Lung (tissue), 12 donors: ENCODE measurements around the gene TNFRSF14. TPM values are rescaled to one million over a fixed set of nuclear protein-coding genes. Genes with fewer than 3 reads are reported as not detected.

Experiments used
- ATAC-seq: fragments of 200-7000 bp; cut with Tn5 transposase; one replicate; pipeline ENCODE4 v1.9.1; 2020; ENCODE audit warnings: moderate number of reproducible peaks; ENCODE audit not compliant: insufficient read depth, low FRiP score
- DNase-seq, 3 donors: peaks; one replicate each; pipeline ENCODE4 v3.0.0-alpha.2; 2013 to 2017
- H3K27ac ChIP-seq, 2 donors: one replicate each; pipeline ENCODE4 v1.5.1; 2013; ENCODE audit warnings: mild to moderate bottlenecking in 2 of 2, moderate library complexity in 2 of 2, control low read depth in 1 of 2, inconsistent platforms in 1 of 2, low read depth in 1 of 2, low read length in 1 of 2
- H3K27me3 ChIP-seq, 3 donors: one replicate each; pipeline ENCODE4 v1.5.1; 2013; ENCODE audit warnings: low read length in 2 of 3; ENCODE audit not compliant: control insufficient read depth in 3 of 3, insufficient read depth in 3 of 3
- H3K36me3 ChIP-seq, 4 donors: one replicate each; pipeline ENCODE4 v1.5.1; 2013; ENCODE audit warnings: low read length in 4 of 4, mild to moderate bottlenecking in 1 of 4, moderate library complexity in 1 of 4; ENCODE audit not compliant: control insufficient read depth in 4 of 4, insufficient read depth in 4 of 4
- H3K4me1 ChIP-seq, 5 donors: one replicate each; pipeline ENCODE4 v1.5.1; 2013; ENCODE audit warnings: low read length in 5 of 5, mild to moderate bottlenecking in 2 of 5, moderate library complexity in 1 of 5; ENCODE audit not compliant: control insufficient read depth in 5 of 5, insufficient read depth in 5 of 5
- H3K4me3 ChIP-seq: one replicate; pipeline ENCODE4 v1.5.1; 2013; ENCODE audit warnings: mild to moderate bottlenecking, control low read depth, moderate library complexity
- H3K9ac ChIP-seq, 2 donors: one replicate each; pipeline ENCODE4 v1.5.1; 2013; ENCODE audit warnings: low read length in 2 of 2, control low read depth in 1 of 2; ENCODE audit not compliant: insufficient read depth in 1 of 2
- H3K9me3 ChIP-seq, 4 donors: one replicate each; pipeline ENCODE4 v1.5.1; 2013; ENCODE audit warnings: low read length in 3 of 4, mild to moderate bottlenecking in 1 of 4, moderate library complexity in 1 of 4; ENCODE audit not compliant: control insufficient read depth in 4 of 4, insufficient read depth in 3 of 4
- CTCF ChIP-seq: IDR thresholded peaks from 2 replicates; pipeline ENCODE4 v1.5.1; 2012; ENCODE audit warnings: mild to moderate bottlenecking; ENCODE audit errors: control extremely low read depth, extremely low read depth
- WGBS, 2 donors: extraction: QIAGEN DNeasy Blood & Tissue Kit; methylation state at CpG; one replicate each; pipeline ENCODE4 v1.1.7; 2013; 5-methylcytosine and 5-hydroxymethylcytosine counted together
- polyA plus RNA-seq, 2 donors: library from polyadenylated mRNA; stranded (reverse); fragments of 200-250 nt; gene quantifications; one replicate each; pipeline ENCODE4 v1.2.1, GENCODE V29; 2013
- total RNA-seq, 2 donors: library from RNA; depleted of rRNA in 1 of 2; stranded (reverse); fragments of >200 nt in 1 of 2; gene quantifications; one replicate each; pipeline ENCODE4 v1.2.1, GENCODE V29; 2014 to 2021
- donor health status: control.
- donor health status: control.
- donor health status: Bipolar disorder and iron deficiency.
- donor health status: healthy.
- donor health status: DM: yes; HTN: yes; CAD: no.

The TNFRSF14 gene
- total and polyA plus RNA-seq, 4 donors: 67.4 to 200 (median 159) TPM

- ATAC-seq: peak; percentile 9
- 7 to 9% methylated on average over 24 of the region's 24 CpGs for WGBS, 2 donors
- Histone ChIP-seq H3K27ac (peak overlapping the region; percentile 58 to 95), H3K4me3 (peak overlapping the region; percentile 73), H3K9me3 (no peaks in the 10 kb centered on the region), H3K4me1 (peaks cover 0 to 32% (median 16%) of the 10 kb centered on the region in 5 donors), H3K36me3 (peaks cover 0 to 36% (median 0%) of the 10 kb centered on the region in 4 donors), H3K27me3 (no peaks in the 10 kb centered on the region), H3K9ac (peak overlapping the region; percentile 67 to 82)
- no peak for DNase-seq
- no peak for TF ChIP-seq CTCF
Measured at GRCh38 chr1:2556678-2557481, 709 bp downstream of the TNFRSF14 start.

- no peaks in the 10 kb centered on the region for H3K9me3 ChIP-seq
- no peaks in the 10 kb centered on the region for H3K27me3 ChIP-seq
- peaks cover 0 to 32% (median 16%) of the 10 kb centered on the region in 5 donors for H3K4me1 ChIP-seq
- no peak for TF ChIP-seq CTCF
- DNase-seq (peak in 1 of 3 donors; percentile 12), ATAC-seq (no peak)
- H3K9ac ChIP-seq: no peak overlapping the region
- H3K27ac ChIP-seq: peak overlapping the region in 1 of 2 donors; percentile 95
- H3K4me3 ChIP-seq: peak overlapping the region; percentile 73
- H3K36me3 ChIP-seq: peaks cover 0 to 45% (median 0%) of the 10 kb centered on the region in 4 donors
- 77 to 83% methylated on average over 30 of the region's 30 CpGs for WGBS, 2 donors
Measured at GRCh38 chr1:2557482-2558400, 1.6 kb downstream of the TNFRSF14 start.

DNA sequence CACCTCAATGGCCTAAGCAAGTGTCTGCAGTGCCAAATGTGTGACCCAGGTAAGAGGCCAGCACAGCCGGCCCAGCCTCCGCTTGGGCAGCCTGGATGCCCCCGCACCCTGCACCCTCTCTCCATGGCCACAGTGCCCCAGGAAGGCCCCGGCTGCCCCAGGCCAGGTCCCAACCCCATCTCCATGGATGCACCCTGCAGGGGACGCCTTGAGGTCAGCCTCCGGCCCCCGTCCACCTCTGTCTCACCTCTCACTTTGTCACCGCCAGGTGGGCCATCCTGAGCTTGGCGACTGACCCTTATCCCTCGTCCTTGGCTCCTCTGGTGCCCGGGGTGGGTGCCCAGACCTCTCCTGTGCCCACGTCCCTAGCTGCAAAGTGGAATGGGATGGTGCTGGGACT lies 2.2 kb downstream of the TNFRSF14 start:
- H3K9ac ChIP-seq: no peak overlapping the region
- H3K27ac ChIP-seq: no peak overlapping the region
- H3K4me1 ChIP-seq: peaks cover 0 to 32% (median 16%) of the 10 kb centered on the region in 5 donors
- no peaks in the 10 kb centered on the region for H3K27me3 ChIP-seq
- peaks cover 0 to 51% (median 0%) of the 10 kb centered on the region in 4 donors for H3K36me3 ChIP-seq
- ATAC-seq (no peak), DNase-seq (no peak)
- no peak overlapping the region for H3K4me3 ChIP-seq
- no peaks in the 10 kb centered on the region for H3K9me3 ChIP-seq
- no peak for TF ChIP-seq CTCF
- 97 to 99% methylated on average over 12 of the region's 12 CpGs for WGBS, 2 donors
